Kidney epithelial cell (primary cell): ENCODE measurements around the gene DYNC1I2. TPM values are rescaled to one million over a fixed set of nuclear protein-coding genes. Genes with fewer than 3 reads are reported as not detected.

ENCODE experiments used
- DNase-seq: peaks from one replicate; pipeline ENCODE4 v3.0.0-alpha.2; 2010; ENCODE audit warnings: low read depth
- H3K27me3 ChIP-seq: 2 replicates; pipeline ENCODE4 v1.6.0; 2011; ENCODE audit warnings: low read length; ENCODE audit not compliant: control insufficient read depth, insufficient read depth
- H3K36me3 ChIP-seq: 2 replicates; pipeline ENCODE4 v1.5.1; 2011; ENCODE audit warnings: low read length; ENCODE audit not compliant: control insufficient read depth, insufficient read depth
- H3K4me3 ChIP-seq: 2 replicates; pipeline ENCODE4 v1.5.1; 2011; ENCODE audit warnings: low read depth, mild to moderate bottlenecking, control low read depth, low read length
- total RNA-seq: library from RNA; depleted of rRNA; stranded (reverse); fragments of >200 nt; gene quantifications from 2 replicates; pipeline ENCODE4 v1.2.3, GENCODE V29; 2015
- TF ChIP-seq, protein P1 (sequence below): IDR thresholded peaks from 2 replicates; pipeline ENCODE4 v1.5.1; 2011; ENCODE audit warnings: mild to moderate bottlenecking, moderate library complexity, low read length, control low read depth, inconsistent platforms; ENCODE audit not compliant: insufficient read depth, poor library complexity, severe bottlenecking

The DYNC1I2 gene
- total RNA-seq, 1 donor from 2014 or later, result 129 TPM

DNA sequence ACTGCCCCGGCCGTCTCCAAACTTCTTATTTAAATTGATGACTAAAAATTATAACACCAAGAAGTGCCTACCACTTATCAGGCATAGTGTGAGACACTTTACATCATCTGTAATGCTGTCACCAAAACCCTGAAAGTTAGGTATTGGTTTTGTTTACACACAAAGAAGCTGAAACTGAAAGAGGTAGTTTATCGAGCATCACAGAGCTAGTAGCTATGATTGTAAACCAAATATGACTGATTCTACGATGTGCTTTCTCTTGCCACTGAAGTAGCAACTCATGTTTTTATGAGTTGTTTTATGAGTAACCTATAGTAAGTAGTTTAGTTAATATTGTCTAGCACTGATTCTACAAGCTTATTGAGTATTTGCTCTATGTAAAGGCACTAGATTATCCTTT is 31.5 kb downstream of the DYNC1I2 start:
- DNase-seq, result no peak
- TF ChIP-seq, protein P1, sequence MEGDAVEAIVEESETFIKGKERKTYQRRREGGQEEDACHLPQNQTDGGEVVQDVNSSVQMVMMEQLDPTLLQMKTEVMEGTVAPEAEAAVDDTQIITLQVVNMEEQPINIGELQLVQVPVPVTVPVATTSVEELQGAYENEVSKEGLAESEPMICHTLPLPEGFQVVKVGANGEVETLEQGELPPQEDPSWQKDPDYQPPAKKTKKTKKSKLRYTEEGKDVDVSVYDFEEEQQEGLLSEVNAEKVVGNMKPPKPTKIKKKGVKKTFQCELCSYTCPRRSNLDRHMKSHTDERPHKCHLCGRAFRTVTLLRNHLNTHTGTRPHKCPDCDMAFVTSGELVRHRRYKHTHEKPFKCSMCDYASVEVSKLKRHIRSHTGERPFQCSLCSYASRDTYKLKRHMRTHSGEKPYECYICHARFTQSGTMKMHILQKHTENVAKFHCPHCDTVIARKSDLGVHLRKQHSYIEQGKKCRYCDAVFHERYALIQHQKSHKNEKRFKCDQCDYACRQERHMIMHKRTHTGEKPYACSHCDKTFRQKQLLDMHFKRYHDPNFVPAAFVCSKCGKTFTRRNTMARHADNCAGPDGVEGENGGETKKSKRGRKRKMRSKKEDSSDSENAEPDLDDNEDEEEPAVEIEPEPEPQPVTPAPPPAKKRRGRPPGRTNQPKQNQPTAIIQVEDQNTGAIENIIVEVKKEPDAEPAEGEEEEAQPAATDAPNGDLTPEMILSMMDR, result no peak
- H3K4me3 ChIP-seq, result no peak overlapping the region
- no peaks in the 10 kb centered on the region for H3K27me3 ChIP-seq
- H3K36me3 ChIP-seq, result peaks cover 1% of the 10 kb centered on the region

DNA sequence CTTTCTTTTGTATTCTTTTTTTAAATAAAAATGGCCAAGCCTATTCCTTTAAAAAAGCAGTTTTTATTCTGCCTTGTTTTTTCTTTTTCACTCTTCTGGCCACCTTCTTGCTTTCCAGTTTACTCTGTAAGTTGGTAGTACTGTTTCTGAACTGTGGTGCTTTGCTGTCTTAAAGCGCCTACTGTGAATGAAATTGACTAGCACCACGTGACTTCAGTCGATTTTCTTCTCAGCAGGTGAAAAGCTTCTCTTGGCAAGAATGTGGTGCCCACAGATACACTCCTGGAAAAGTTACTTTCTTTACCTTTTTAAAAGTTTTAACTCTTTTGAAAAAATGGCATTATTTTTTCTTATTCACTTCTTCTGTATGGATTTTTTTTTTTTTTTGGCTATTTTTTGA is 32.4 kb downstream of the DYNC1I2 start:
- Histone ChIP-seq H3K27me3 (no peaks in the 10 kb centered on the region), H3K36me3 (peaks cover 1% of the 10 kb centered on the region)

DNA sequence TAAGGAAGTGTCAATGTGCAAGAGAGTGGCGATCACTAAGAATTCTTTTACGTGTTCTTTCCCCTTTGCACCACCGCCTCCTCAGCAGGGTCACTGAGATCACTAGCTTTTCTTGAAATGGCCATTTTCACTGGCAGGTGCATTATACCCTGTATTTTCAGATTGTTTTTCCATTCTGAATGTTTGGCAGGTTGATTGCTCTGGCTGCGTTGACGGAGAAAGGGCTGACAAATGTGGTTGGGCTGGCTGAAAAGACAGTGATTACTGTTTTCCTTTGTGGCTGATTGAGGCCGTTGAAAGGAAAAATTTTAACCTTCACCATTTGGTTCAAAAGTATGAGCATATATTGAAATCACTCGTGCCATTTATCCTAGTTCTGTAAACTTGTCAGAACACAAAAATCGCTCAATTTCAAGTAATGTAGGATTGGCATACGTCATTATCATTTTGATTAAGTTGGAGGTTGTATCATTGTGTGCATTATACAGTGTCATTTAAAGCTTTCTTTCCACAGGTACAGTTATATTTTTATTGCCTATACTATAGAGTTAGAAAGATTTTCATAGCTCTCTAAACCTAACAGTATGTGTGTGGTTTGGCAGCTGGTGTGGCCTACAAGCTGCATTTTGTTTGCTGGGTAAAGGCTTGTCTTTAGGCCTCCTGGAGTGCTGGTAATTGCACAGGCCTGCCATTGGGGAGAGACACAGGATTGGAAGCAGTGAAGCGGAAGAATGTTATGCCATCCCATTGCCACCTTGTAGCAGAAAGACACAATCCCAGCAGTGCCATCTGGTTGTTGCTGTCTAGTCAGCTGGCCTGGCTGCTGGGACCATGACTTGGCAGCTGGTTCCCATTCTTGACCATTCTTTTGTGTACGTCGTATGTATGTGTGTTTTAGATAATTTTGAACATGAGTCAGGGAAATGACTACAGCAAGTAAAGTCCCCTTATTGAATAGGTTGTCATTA is 36.7 kb downstream of the DYNC1I2 start:
- no peak overlapping the region for H3K4me3 ChIP-seq
- no peaks in the 10 kb centered on the region for H3K27me3 ChIP-seq
- no peak for DNase-seq
- TF ChIP-seq, protein P1, result peak; percentile 7
- peaks cover 1% of the 10 kb centered on the region for H3K36me3 ChIP-seq

More for the DNA sequence above, 32.4 kb downstream of the DYNC1I2 start:
- DNase-seq, result no peak
- TF ChIP-seq, protein P1, result no peak
- no peak overlapping the region for H3K4me3 ChIP-seq

DNA sequence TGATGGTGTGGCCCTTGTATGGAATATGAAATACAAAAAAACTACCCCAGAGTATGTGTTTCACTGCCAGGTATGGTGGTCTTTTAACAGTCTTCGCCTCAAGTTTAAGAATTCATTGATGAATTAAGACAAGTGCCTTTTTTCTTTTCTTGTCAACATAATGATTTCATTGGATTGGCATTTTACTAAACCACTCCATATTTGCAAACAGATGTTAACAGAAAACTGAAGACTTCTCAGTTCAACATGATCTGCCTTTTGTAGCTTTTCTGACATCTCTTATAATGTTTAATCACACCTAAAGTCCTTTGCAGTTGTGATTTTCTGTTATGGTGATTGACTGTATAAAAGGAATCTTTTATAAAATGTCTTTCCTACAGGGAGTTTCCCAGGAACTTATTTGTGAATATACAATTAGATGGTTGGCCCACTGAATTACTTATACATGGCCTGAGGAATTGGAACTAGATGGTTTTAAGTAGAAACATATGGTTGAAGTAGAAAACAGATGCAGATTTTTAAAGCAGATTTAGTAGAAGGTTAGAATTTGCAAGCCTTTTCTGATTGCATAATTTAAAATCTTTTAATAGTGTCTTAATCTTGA is 39.7 kb downstream of the DYNC1I2 start:
- TF ChIP-seq, protein P1, result no peak
- no peak for DNase-seq
- peaks cover 1% of the 10 kb centered on the region for H3K36me3 ChIP-seq

DNA sequence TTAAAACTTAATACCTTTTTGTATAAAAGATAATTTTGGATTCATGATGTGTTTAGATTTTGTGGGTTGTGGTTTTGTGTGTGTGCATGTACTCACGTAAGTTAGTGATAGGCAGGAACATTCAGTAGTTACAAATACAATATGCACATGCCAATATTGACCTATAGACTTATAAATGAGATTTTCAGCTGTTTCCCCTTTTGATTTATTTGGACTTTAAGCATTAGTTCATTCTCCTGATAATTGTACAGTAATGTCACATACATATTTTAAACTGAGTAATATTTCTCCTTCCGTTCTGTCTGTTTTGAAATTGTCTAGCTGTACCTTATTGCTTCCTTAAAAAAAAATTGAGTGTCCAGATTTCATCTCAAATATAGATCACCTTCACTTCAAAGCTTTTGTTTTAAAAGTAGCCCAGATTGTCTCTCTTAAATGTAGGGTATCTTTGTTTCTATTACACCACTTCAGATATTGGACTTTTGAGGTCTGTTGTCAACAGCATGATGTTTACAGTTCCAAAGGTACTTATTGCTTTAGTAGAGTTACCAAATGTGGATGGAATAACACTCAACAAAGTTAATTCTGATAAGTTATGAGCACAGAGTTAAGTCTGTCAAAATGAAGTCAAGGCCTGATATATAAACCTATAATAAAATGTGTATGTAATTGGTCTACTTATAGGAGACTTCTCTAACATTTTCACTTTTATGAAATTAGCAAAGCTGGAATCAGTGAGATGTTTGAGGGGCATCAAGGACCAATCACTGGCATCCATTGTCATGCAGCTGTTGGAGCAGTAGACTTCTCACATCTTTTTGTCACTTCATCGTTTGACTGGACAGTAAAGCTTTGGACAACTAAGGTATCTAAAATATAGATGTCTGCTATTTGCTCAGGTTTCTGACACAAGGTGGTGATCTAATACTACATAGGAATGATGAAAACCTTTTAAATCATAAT is 42.0 kb downstream of the DYNC1I2 start:
- H3K4me3 ChIP-seq, result no peak overlapping the region
- TF ChIP-seq, protein P1, result no peak
- H3K36me3 ChIP-seq, result no peaks in the 10 kb centered on the region
- no peak for DNase-seq
- H3K27me3 ChIP-seq, result no peaks in the 10 kb centered on the region

More for the DNA sequence above, 39.7 kb downstream of the DYNC1I2 start:
- Histone ChIP-seq H3K27me3 (no peaks in the 10 kb centered on the region), H3K4me3 (no peak overlapping the region)
